IMR-90 (cell line): ENCODE data around the gene EPN3. TPM values are rescaled to one million over a fixed set of nuclear protein-coding genes. Genes with fewer than 3 reads are reported as not detected.

ENCODE experiments used
- ATAC-seq: fragments of 200-7000 bp; cut with Tn5 transposase; 2 replicates; pipeline ENCODE4 v1.9.1; 2020; ENCODE audit warnings: low read depth, mild to moderate bottlenecking, moderate library complexity
- BruUV-seq: library from RNA; stranded (reverse); fragments of 400-500 nt; replicated peaks from 2 replicates; lab custom pipeline; 2021; lab: Mats Ljungman, UMichigan
- CTCF ChIA-PET: fragments of 300-600 bp; formaldehyde crosslinking; extraction: SDS; loops from one replicate; lab custom pipeline; 2021; ENCODE audit warnings: antibody characterized with exemption; lab: Yijun Ruan, JAX
- POLR2A ChIA-PET: fragments of 300-600 bp; sonication (Branson Sonifier 250); formaldehyde crosslinking; loops from one replicate; lab custom pipeline; 2022; ENCODE audit warnings: antibody characterized with exemption; ENCODE audit not compliant: unreplicated experiment; lab: Charles Lee
- DNase-seq: peaks from one replicate; pipeline ENCODE4 v3.0.0; 2013
- H2AFZ ChIP-seq: replicated peaks from 2 replicates; pipeline ENCODE3; 2013; ENCODE audit warnings: low read length, mild to moderate bottlenecking; ENCODE audit not compliant: poor library complexity
- H2AK5ac ChIP-seq: 2 replicates; pipeline ENCODE4 v1.6.1; 2013; ENCODE audit warnings: low read depth, low read length, inconsistent platforms
- H2AK9ac ChIP-seq: replicated peaks from 2 replicates; pipeline ENCODE3; 2013; ENCODE audit warnings: mild to moderate bottlenecking, low read depth, low read length, moderate library complexity; ENCODE audit not compliant: poor library complexity
- H2BK120ac ChIP-seq: 2 replicates; pipeline ENCODE4 v1.6.1; 2013; ENCODE audit warnings: low read depth, low read length, inconsistent platforms
- H2BK15ac ChIP-seq: 3 replicates; pipeline ENCODE4 v1.6.1; 2013; ENCODE audit warnings: low read depth, low read length, inconsistent platforms
- H2BK20ac ChIP-seq: 2 replicates; pipeline ENCODE4 v1.6.1; 2013; ENCODE audit warnings: low read depth, mild to moderate bottlenecking, inconsistent platforms, low read length, moderate library complexity
- H2BK5ac ChIP-seq: 2 replicates; pipeline ENCODE4 v1.6.1; 2013; ENCODE audit warnings: mild to moderate bottlenecking, low read depth, low read length, inconsistent platforms; ENCODE audit not compliant: poor library complexity, severe bottlenecking
- H3K14ac ChIP-seq: replicated peaks from 2 replicates; pipeline ENCODE4 v1.6.1; 2013; ENCODE audit warnings: low read depth, low read length, inconsistent platforms
- H3K18ac ChIP-seq: 2 replicates; pipeline ENCODE4 v1.6.1; 2013; ENCODE audit warnings: low read depth, low read length, control low read depth
- H3K23ac ChIP-seq: 2 replicates; pipeline ENCODE4 v1.6.1; 2013; ENCODE audit warnings: low read depth, low read length, inconsistent platforms
- H3K27ac ChIP-seq: 2 replicates; pipeline ENCODE4 v1.5.1; 2013; ENCODE audit warnings: mild to moderate bottlenecking, control low read depth, low read length; ENCODE audit not compliant: insufficient read depth
- H3K27me3 ChIP-seq: 2 replicates; pipeline ENCODE4 v1.6.1; 2013; ENCODE audit warnings: low read length; ENCODE audit not compliant: control insufficient read depth, insufficient read depth
- H3K36me3 ChIP-seq: 2 replicates; pipeline ENCODE4 v1.6.1; 2013; ENCODE audit warnings: low read length, mixed read lengths; ENCODE audit not compliant: control insufficient read depth, insufficient read depth
- H3K4ac ChIP-seq: 2 replicates; pipeline ENCODE4 v1.6.1; 2013; ENCODE audit warnings: low read depth, low read length, inconsistent platforms
- H3K4me1 ChIP-seq: 2 replicates; pipeline ENCODE4 v1.6.1; 2013; ENCODE audit warnings: low read length, mixed read lengths; ENCODE audit not compliant: control insufficient read depth, insufficient read depth
- H3K4me2 ChIP-seq: 2 replicates; pipeline ENCODE4 v1.6.1; 2013; ENCODE audit warnings: low read depth, mild to moderate bottlenecking, control low read depth, low read length, moderate library complexity
- H3K4me3 ChIP-seq: 2 replicates; pipeline ENCODE4 v1.5.1; 2013; ENCODE audit warnings: low read depth, mild to moderate bottlenecking, control low read depth, low read length, moderate library complexity; ENCODE audit not compliant: insufficient read depth
- H3K56ac ChIP-seq: 2 replicates; pipeline ENCODE4 v1.6.1; 2013; ENCODE audit warnings: low read length, inconsistent platforms; ENCODE audit not compliant: insufficient read depth; ENCODE audit errors: extremely low read depth
- H3K79me1 ChIP-seq, 2 experiments: 2 replicates each; pipeline ENCODE4 v1.6.1; 2013; ENCODE audit warnings: low read length in 2 of 2, inconsistent platforms in 1 of 2, low read depth in 1 of 2
- H3K9ac ChIP-seq: 2 replicates; pipeline ENCODE4 v1.6.1; 2013; ENCODE audit warnings: low read depth, low read length, control low read depth
- H3K9me1 ChIP-seq: 2 replicates; pipeline ENCODE4 v1.6.1; 2013; ENCODE audit warnings: low read length, inconsistent platforms; ENCODE audit not compliant: insufficient read depth
- H3K9me3 ChIP-seq: 2 replicates; pipeline ENCODE4 v1.6.1; 2013; ENCODE audit warnings: low read length; ENCODE audit not compliant: control insufficient read depth, insufficient read depth
- H4K20me1 ChIP-seq: 2 replicates; pipeline ENCODE4 v1.6.1; 2013; ENCODE audit warnings: low read length, inconsistent platforms; ENCODE audit not compliant: insufficient read depth
- H4K5ac ChIP-seq: 2 replicates; pipeline ENCODE4 v1.6.1; 2013; ENCODE audit warnings: mild to moderate bottlenecking, low read depth, low read length, control low read depth
- H4K8ac ChIP-seq, 2 experiments: 2 replicates each; pipeline ENCODE4 v1.6.1; 2013; ENCODE audit warnings: low read depth in 2 of 2, low read length in 2 of 2, control low read depth in 1 of 2, inconsistent platforms in 1 of 2
- H4K91ac ChIP-seq: 2 replicates; pipeline ENCODE4 v1.6.1; 2013; ENCODE audit warnings: low read depth, low read length, inconsistent platforms; ENCODE audit not compliant: insufficient read depth
- FOS ChIP-seq: fragments of 150-350 bp; IDR thresholded peaks from 2 replicates; pipeline ENCODE4 v1.6.1; 2016; ENCODE audit warnings: low read depth, low read length
- WGBS, 2 experiments: methylation state at CpG; one replicate each; pipeline versions ENCODE4 v1.1.5 to v1.1.7; 2013; ENCODE audit warnings: missing lambda C conversion rate in 2 of 2; ENCODE audit not compliant: insufficient read length in 1 of 2; ENCODE audit errors: extremely low coverage in 2 of 2; 5-methylcytosine and 5-hydroxymethylcytosine counted together
- dilution Hi-C: fragments of 300-500 bp; cut with HindIII; formaldehyde crosslinking; loops from one replicate; pipeline ENCODE4 v1.14.3; 2018; ENCODE audit warnings: low sequenced_read_pairs; ENCODE audit not compliant: unreplicated experiment
- in situ Hi-C: fragments of 300-500 bp; cut with MboI; formaldehyde crosslinking; loops from 3 replicates; pipeline ENCODE4 v1.14.3; 2019; ENCODE audit warnings: low sequenced_read_pairs, inconsistent platforms, mixed read lengths
- intact Hi-C: fragments of 100-400 bp; cut with micrococcal nuclease; formaldehyde crosslinking; loops from 2 replicates; pipeline ENCODE4 v1.10.0; 2022
- polyA plus RNA-seq, 3 experiments: library from polyadenylated mRNA; depleted of rRNA; stranded (reverse); fragments of >200 nt; gene quantifications; 2 replicates each; pipeline ENCODE4 v1.2.3, GENCODE V29; 2012; ENCODE audit warnings: low replicate concordance in 1 of 3
- total RNA-seq: library from RNA; depleted of rRNA; stranded (reverse); fragments of >200 nt; gene quantifications from 2 replicates; pipeline ENCODE4 v1.2.3, GENCODE V29; 2012

Gene EPN3
- total and polyA plus RNA-seq, 2 of the 4 experiments (the other 2 are of a cell fraction) = 0.09 TPM; not detected in 1

GRCh38 chr17:50514388-50514787 lies 18.1 kb upstream of the EPN3 start:
- no peak overlapping the region for H3K27ac ChIP-seq
- no peaks in the 10 kb centered on the region for H3K79me1 ChIP-seq
- no peak overlapping the region for H4K8ac ChIP-seq
- H3K4me3 ChIP-seq = no peak overlapping the region
- H4K5ac ChIP-seq = no peak overlapping the region
- BruUV-seq = no TSS peak
- peaks cover 2% of the 10 kb centered on the region for H3K4me1 ChIP-seq
- no peak overlapping the region for H3K18ac ChIP-seq
- H2AK9ac ChIP-seq = no peak overlapping the region
- H2BK5ac ChIP-seq = no peak overlapping the region
- in situ Hi-C loops = no loop called here
- H2BK120ac ChIP-seq = no peak overlapping the region
- DNase-seq = no peak
- no peak overlapping the region for H3K9ac ChIP-seq
- ATAC-seq = no peak
- H2BK20ac ChIP-seq = no peak overlapping the region
- no peak overlapping the region for H3K4ac ChIP-seq
- intact Hi-C loops = no loop called here
- H4K20me1 ChIP-seq = no peaks in the 10 kb centered on the region
- H3K14ac ChIP-seq = no peak overlapping the region
- POLR2A ChIA-PET = no interaction called here
- H2AK5ac ChIP-seq = no peak overlapping the region
- no peak overlapping the region for H2BK15ac ChIP-seq
- H3K27me3 ChIP-seq = peaks cover 6% of the 10 kb centered on the region; the same call in 1 of the 2 replicates
- no peaks in the 10 kb centered on the region for H3K9me3 ChIP-seq
- H3K9me1 ChIP-seq = no peaks in the 10 kb centered on the region
- dilution Hi-C loops = no loop called here
- no peak overlapping the region for H3K4me2 ChIP-seq
- H3K36me3 ChIP-seq = no peaks in the 10 kb centered on the region
- no peak for TF ChIP-seq FOS
- H3K23ac ChIP-seq = no peak overlapping the region
- no CpG with 5 or more reads among the region's 3 CpGs for WGBS, 2 experiments
- no peak overlapping the region for H2AFZ ChIP-seq
- H3K56ac ChIP-seq = no peak overlapping the region
- no peak overlapping the region for H4K91ac ChIP-seq
- CTCF ChIA-PET = no interaction called here
